HG03558 (cell line): ENCODE measurements around the gene CD164L2.
"Not testable (repeated sequence)": the region's sequence is repeated elsewhere in the genome, so short reads cannot be mapped to it uniquely, and the experiment has no call there.

Source experiments
- ATAC-seq: cut with Tn5 transposase; IDR thresholded peaks from one replicate; pipeline ENCODE4 v1.9.1; 2021; ENCODE audit warnings: moderate number of reproducible peaks; ENCODE audit not compliant: unreplicated experiment; ENCODE audit errors: extremely low read depth

The CD164L2 gene

DNA sequence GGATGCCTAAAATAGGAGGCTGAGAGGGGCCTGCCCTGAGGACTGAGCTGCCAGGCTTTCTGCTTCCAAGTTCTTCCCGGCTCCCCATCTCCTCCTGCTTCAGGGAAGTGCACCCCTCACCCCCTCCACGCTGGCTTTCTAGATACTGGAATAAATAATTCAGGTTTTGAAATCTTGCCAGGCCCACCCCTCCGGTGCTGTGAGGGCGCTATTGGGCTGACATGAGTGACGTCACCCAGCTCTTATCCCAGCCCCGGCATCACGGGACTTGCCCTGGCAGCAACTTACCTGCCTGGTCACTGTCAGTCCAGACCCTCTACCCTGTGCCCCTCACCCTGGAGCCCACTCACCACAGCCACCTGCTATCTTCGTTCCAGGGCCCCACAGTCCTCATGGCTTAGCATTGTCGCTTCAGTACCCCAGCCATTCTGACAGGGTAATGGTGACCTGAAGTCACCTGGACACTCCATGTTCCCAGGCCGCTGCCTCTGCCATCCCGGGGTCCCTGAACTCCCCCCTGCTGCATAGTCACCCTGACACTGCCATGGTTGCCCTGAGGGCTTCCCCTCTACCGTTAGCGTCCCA is 8.5 kb upstream of the CD164L2 start:
- ATAC-seq: no peak

- ATAC-seq: no peak
Measured at GRCh38 chr1:27388337-27389005, 5.3 kb upstream of the CD164L2 start.

DNA sequence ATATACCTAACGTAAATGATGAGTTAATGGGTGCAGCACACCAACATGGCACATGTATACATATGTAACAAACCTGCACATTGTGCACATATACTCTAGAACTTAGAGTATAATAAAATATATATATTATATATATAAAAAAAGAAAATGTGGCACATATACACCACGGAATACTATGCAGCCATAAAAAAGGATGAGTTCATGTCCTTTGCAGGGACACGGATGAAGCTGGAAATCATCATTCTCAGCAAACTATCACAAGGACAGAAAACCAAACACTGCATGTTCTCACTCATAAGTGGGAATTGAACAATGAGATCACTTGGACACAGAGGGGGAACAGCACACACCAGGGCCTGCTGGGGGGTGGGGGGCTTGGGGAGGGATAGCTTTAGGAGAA is 1.7 kb upstream of the CD164L2 start:
- not testable (repeated sequence) for ATAC-seq

GRCh38 chr1:27383661-27384060 is 528 bp upstream of the CD164L2 start:
- no peak for ATAC-seq

GRCh38 chr1:27381969-27382762 is 967 bp downstream of the CD164L2 start:
- ATAC-seq: no peak

DNA sequence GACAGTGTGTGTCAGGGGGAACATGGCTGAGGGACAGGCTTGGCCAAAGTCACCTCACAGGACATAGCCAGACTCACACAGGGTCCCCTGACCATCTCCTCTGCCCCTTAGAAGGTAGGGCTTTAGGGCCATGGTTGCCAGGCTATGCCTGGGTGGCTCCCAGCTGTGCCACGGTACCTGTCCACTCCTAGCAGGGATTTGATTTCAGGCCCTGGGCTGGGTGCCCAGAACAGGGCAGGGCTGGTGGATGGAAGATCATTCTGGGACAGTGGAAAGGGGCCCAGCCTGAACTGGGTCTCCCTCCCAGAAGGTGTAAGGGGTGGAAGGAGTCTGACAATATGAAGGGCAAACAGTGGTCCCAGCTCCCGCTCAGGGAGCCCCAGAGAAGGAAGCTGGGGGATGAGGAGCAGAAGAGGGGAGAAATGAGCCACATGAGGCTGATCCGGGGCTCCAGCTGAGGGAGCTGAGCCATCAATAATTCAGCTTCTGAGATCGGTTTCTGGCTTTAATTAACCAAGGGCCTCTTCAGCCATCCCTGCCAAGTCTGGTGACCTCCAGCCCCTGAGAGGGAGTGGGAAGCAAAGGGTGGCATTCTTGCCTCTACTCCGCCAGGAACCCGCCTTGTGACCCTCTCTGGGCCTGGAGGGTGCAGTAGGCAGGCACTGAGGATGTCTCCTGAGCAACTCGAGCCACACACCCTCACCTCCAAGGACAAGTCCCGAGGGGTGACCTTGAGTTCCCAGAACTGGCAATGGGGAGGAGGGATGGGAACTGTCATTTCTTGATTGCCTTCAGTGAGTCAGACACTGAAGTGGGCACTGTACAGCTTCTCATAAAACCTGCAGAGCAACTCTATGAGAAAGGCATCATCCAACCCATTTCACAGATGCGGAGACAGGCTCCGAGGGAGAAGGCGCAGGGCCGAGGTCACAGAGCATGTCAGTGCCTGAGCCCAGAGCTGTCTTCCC is 2.1 kb downstream of the CD164L2 start:
- ATAC-seq: no peak

- no peak for ATAC-seq
Measured at GRCh38 chr1:27380224-27380623, 2.9 kb downstream of the CD164L2 start.

- ATAC-seq: no peak
Measured at GRCh38 chr1:27379564-27380122, 3.5 kb downstream of the CD164L2 start.

DNA sequence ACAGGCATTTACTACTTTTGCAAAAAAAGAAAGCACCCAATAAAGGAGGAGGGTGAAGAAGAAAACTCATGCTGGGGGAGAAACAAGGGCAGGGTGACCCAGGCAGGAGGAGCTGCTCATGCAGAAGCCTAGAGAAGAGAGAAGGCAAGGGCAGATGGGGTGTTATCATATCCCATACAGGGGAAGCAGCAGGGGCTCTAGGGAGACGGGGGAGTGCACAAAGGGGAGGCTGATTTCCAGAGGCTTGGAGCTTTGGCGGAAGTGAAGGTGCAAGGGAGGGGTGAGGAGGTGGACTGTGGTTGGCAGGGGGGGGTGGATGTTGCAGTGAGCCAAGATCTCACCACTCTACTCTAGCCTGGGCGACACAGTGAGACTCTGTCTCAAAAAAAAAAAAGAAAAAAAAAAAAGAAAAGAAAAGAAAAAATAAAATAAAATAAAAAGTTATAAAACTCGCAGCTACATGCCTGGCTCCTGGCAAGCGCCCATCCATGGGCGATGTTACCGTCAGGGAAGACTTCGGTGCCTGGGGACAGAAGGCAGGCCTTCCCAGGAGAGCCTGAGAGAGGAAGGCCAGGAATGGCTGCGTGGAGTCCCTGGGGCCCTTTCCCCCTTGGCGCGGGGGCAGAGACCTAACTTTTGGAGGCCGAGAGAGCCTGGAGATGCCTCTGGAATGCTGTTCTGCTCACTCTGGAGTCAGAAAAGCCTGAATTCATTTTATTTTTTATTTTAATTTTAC is 5.2 kb downstream of the CD164L2 start:
- ATAC-seq: no peak

DNA sequence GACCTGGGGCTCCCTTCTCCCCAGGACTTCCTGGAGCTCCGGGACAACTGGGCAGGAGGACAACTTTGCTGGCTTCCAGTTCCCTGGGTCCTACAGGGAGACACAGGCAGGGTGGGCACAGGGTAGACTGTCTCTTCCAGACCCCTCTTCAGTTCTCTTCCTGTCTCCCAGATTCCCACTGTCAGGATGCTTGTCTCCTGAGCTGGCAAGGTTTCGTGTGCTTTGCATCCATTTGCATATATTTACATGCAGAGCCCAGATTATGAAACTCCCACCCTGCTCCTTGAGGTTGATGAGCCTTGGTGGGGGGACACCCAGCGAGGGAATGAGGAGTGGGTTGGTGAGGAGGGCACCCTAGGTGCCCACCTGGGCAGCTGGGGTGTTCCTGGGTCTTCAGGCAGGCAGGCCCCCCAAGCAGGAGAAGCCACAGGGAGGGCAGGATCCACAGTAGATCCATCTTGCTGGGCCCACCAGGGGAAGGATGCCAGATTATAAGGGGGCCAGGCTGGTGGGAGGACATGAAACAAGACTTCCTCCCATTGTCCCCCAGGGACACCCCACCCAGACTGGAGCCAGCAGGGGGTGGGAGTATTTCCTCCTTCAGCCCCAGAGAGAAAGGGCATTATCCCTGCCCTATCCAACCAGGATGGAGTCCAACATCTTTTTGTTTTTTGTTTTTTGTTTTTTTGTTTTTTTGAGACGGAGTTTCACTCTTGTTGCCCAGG is 8.6 kb downstream of the CD164L2 start, which contains the start of gene FCN3:
FCN3 (minus strand) TSS at position 463 of the 725 bp plus-strand sequence; CDS start at position 457, 6 bp downstream.
- ATAC-seq: no peak

- no peak for ATAC-seq
Measured at GRCh38 chr1:27372808-27373690, 10.1 kb downstream of the CD164L2 start.

DNA sequence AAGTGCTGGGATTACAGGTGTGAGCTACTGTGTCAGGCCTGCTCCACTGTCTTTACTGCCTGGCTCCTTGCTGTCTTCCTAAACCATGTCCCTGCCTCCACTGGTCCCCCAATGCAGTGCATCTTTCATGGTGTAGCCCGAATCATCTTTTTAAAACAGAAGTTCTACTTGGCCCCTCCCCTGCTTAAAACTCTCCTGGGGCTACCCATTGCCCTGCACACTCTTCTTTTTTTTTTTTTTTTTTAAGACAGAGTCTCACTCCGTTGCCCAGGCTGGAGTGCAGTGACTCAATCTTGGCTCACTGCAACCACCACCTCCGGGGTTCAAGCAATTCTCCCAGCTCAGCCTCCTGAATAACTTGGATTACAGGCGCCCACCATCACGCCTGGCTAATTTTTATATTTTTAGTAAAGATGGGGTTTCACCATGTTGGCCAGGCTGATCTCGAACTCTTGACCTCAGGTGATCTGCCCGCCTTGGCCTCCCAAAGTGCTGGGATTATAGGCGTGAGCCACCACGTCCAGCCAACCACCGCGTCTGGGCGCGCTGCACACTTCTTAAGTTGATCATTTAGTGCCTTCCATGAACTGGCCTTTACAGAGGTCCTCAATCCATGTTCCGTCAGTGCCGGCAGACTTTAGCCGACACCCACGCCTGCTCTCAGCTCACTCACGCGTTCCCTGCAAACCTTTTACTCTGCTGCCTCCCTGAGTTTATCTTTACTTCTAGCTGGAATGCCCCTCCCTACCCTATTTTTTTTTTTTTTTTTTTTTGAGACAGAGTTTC is 10.9 kb downstream of the CD164L2 start:
- ATAC-seq: no peak

DNA sequence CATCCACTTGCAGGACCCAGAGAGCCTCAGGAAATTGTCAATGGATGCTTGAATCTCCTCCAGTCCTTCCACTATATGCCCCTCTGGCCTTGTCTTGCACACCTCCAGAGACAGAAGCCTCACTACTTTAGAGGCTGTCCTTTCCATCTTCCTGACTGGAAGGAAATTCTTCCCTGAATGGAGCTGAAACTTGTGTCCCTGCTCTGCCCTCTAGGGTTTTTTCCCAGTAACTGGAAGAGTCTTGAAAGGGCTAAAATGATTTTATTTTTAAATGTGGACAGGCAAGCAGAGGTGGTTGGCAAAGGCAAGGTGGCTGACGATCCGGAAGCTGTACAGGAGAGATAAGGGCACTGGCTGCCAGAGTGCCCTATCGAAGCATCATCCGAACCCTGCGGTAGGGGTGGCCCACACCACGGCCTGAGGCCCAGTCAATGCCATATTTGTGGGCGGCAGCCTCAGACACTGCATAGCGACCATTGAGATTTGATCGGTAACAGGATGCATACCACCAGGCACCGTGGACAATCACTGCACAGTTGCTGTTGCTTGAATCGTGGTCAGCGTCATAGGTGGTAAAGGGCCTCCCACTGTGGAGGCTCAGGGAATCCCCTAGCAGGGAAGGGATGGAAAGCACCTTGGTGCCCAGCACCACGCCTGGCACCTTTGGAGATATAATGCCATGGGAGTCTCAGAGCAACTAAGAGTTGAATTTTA is 14.1 kb downstream of the CD164L2 start:
- ATAC-seq: no peak

DNA sequence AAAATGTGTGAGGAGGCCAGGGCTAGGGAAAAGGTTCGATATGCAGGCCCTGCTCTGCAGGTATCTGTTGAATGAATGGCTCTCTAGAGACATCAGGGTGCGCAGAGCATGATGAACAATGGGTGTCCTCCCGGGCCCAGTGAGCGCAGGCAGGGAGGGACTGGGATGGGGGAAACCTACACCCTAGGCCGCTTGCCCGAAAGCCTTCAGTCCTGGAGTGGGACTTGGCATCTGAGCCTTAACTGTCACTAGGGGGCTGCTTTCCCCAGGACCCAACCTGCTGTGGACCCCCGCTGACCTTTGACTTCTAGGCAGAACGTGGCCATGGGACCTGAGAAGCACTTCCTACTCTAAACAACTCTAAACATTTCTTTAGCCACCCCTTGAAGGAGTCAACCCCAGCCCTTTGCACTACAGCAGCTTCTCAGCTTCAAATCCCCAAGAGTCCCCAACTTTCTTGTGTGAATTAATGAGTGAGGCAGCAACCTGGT is 15.9 kb downstream of the CD164L2 start:
- ATAC-seq: no peak

GRCh38 chr1:27366411-27367159 is 16.5 kb downstream of the CD164L2 start, which contains the start of gene MAP3K6:
MAP3K6 (minus strand) TSS chr1:27366961; CDS start chr1:27366597, 364 bp downstream.
- ATAC-seq: no peak
